Neuronal stem cell (in vitro differentiated cells): ENCODE data around the gene AZGP1.
"Not testable (repeated sequence)": the region's sequence is repeated elsewhere in the genome, so short reads cannot be mapped to it uniquely, and the experiment has no call there.

ENCODE experiments used
- DNase-seq: peaks from one replicate; pipeline ENCODE4 v3.0.0-alpha.2; 2013; ENCODE audit warnings: low spot score
- H2AFZ ChIP-seq: one replicate; pipeline ENCODE4 v1.6.1; 2013; ENCODE audit warnings: mild to moderate bottlenecking, low read length, inconsistent platforms
- H2AK5ac ChIP-seq: 2 replicates; pipeline ENCODE4 v1.6.1; 2013; ENCODE audit warnings: low read depth, mild to moderate bottlenecking, inconsistent platforms, low read length, moderate library complexity, mixed read lengths
- H2BK120ac ChIP-seq: 2 replicates; pipeline ENCODE4 v1.6.1; 2013; ENCODE audit warnings: low read depth, mild to moderate bottlenecking, inconsistent platforms, low read length, moderate library complexity, mixed read lengths
- H2BK12ac ChIP-seq: one replicate; pipeline ENCODE4 v1.6.1; 2013; ENCODE audit warnings: low read length, inconsistent platforms
- H2BK15ac ChIP-seq: 2 replicates; pipeline ENCODE4 v1.6.1; 2013; ENCODE audit warnings: mild to moderate bottlenecking, low read length, inconsistent platforms, mixed read lengths
- H2BK5ac ChIP-seq: one replicate; pipeline ENCODE4 v1.6.1; 2013; ENCODE audit warnings: inconsistent platforms, mild to moderate bottlenecking, low read length, moderate library complexity
- H3K14ac ChIP-seq: one replicate; pipeline ENCODE4 v1.6.1; 2013; ENCODE audit warnings: low read length, inconsistent platforms
- H3K18ac ChIP-seq: 2 replicates; pipeline ENCODE4 v1.6.1; 2013; ENCODE audit warnings: low read length, inconsistent platforms
- H3K23ac ChIP-seq: 2 replicates; pipeline ENCODE4 v1.6.1; 2013; ENCODE audit warnings: low read depth, mild to moderate bottlenecking, mixed read lengths, low read length, inconsistent platforms; ENCODE audit not compliant: poor library complexity
- H3K27ac ChIP-seq: replicated peaks from 3 replicates; pipeline ENCODE4 v1.5.1; 2013; ENCODE audit warnings: low read length, inconsistent platforms
- H3K27me3 ChIP-seq, 3 experiments: 2 replicates each; pipeline ENCODE4 v1.6.1; 2013; ENCODE audit warnings: low read length in 3 of 3, mild to moderate bottlenecking in 2 of 3, inconsistent platforms in 1 of 3, low read depth in 1 of 3, mixed read lengths in 1 of 3, moderate library complexity in 1 of 3; ENCODE audit not compliant: control insufficient read depth in 3 of 3, insufficient read depth in 3 of 3
- H3K36me3 ChIP-seq, 2 donors: replicated peaks in 1 of 2; 2 replicates each; pipeline ENCODE4 v1.6.1; 2013; ENCODE audit warnings: low read length in 2 of 2; ENCODE audit not compliant: control insufficient read depth in 2 of 2, insufficient read depth in 2 of 2
- H3K4ac ChIP-seq: 2 replicates; pipeline ENCODE4 v1.6.1; 2013; ENCODE audit warnings: inconsistent platforms, mild to moderate bottlenecking, low read length, moderate library complexity
- H3K4me1 ChIP-seq, 2 donors: 1 replicate in 1 of 2; 2 replicates in 1 of 2; pipeline ENCODE4 v1.6.1; 2013; ENCODE audit warnings: low read length in 2 of 2, low read depth in 1 of 2; ENCODE audit not compliant: control insufficient read depth in 2 of 2, insufficient read depth in 1 of 2
- H3K4me2 ChIP-seq: one replicate; pipeline ENCODE4 v1.6.1; 2013; ENCODE audit warnings: mild to moderate bottlenecking, low read length, inconsistent platforms; ENCODE audit not compliant: insufficient read depth, poor library complexity, severe bottlenecking
- H3K4me3 ChIP-seq, 2 donors: 2 replicates each; pipeline ENCODE4 v1.5.1; 2013; ENCODE audit warnings: low read length in 2 of 2, mild to moderate bottlenecking in 2 of 2, inconsistent platforms in 1 of 2, moderate library complexity in 1 of 2
- H3K79me1 ChIP-seq: one replicate; pipeline ENCODE4 v1.6.1; 2013; ENCODE audit warnings: low read depth, mild to moderate bottlenecking, inconsistent platforms, low read length, moderate library complexity
- H3K9ac ChIP-seq: one replicate; pipeline ENCODE4 v1.6.1; 2013; ENCODE audit warnings: mild to moderate bottlenecking, low read depth, low read length, inconsistent platforms; ENCODE audit not compliant: poor library complexity
- H3K9me3 ChIP-seq, 2 donors: replicated peaks in 1 of 2; 2 replicates each; pipeline versions ENCODE3 to v1.6.1; 2013; ENCODE audit warnings: low read length in 2 of 2, mild to moderate bottlenecking in 2 of 2, inconsistent platforms in 1 of 2, low read depth in 1 of 2, mixed read lengths in 1 of 2, moderate library complexity in 1 of 2; ENCODE audit not compliant: control insufficient read depth in 2 of 2, insufficient read depth in 1 of 2
- H4K8ac ChIP-seq: one replicate; pipeline ENCODE4 v1.6.1; 2013; ENCODE audit warnings: low read depth, mild to moderate bottlenecking, inconsistent platforms, low read length, moderate library complexity
- H4K91ac ChIP-seq: one replicate; pipeline ENCODE4 v1.6.1; 2013; ENCODE audit warnings: low read length, low read depth, mild to moderate bottlenecking, inconsistent platforms; ENCODE audit not compliant: poor library complexity
- WGBS, 2 donors: extraction: QIAGEN DNeasy Blood & Tissue Kit; methylation state at CpG; one replicate each; pipeline ENCODE4 v1.1.7; 2013; ENCODE audit warnings: missing lambda C conversion rate in 2 of 2, mixed read lengths in 1 of 2; ENCODE audit not compliant: insufficient read length in 2 of 2, insufficient replicate concordance in 1 of 2; ENCODE audit errors: extremely low coverage in 2 of 2; 5-methylcytosine and 5-hydroxymethylcytosine counted together

AZGP1 gene

DNA sequence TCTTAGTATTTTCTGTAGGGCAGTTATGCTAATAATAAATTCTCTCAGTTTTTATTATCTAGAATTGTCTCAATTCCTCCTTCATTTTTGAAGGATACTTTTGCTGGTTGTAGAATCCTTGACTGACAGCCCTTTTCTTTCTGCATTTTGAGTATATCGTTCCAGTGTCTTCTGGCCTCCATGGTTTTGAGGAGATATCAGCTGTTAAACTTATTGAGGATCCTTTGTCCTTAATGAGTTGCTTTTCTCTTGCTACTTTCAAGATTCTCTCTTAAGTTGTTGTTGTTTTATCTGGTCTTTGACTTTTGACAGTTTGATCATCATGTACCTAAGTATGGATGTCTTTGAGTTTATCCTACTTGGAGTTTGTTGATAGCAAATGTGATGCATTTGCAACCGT lies 37.5 kb downstream of the AZGP1 start:
- Histone ChIP-seq H2AFZ (no peak overlapping the region), H3K23ac (no peak overlapping the region), H3K27ac (no peak overlapping the region), H2BK15ac (no peak overlapping the region), H3K27me3 (no peaks in the 10 kb centered on the region), H3K9ac (no peak overlapping the region), H3K79me1 (peaks cover 1% of the 10 kb centered on the region), H3K4me2 (no peak overlapping the region), H2AK5ac (no peak overlapping the region), H4K91ac (no peak overlapping the region), H3K4me1 (peaks cover 0 to 3% of the 10 kb centered on the region in 2 donors), H3K4ac (no peak overlapping the region), H3K18ac (no peak overlapping the region), H3K4me3 (no peak overlapping the region), H3K14ac (no peak overlapping the region), H4K8ac (no peak overlapping the region), H2BK120ac (no peak overlapping the region), H3K9me3 (peaks cover 3% of the 10 kb centered on the region in 2 donors), H2BK5ac (no peak overlapping the region), H2BK12ac (no peak overlapping the region), H3K36me3 (no peaks in the 10 kb centered on the region)
- no CpG with 5 or more reads among the region's 2 CpGs for WGBS, 2 donors
- DNase-seq, result no peak

GRCh38 chr7:99935009-99935408 lies 40.8 kb downstream of the AZGP1 start:
- not testable (repeated sequence) for H3K18ac ChIP-seq, H2BK15ac ChIP-seq, DNase-seq, H3K23ac ChIP-seq, H3K79me1 ChIP-seq, H2BK5ac ChIP-seq, H4K91ac ChIP-seq, H3K27ac ChIP-seq, H3K4me3 ChIP-seq, H3K14ac ChIP-seq, H3K4ac ChIP-seq, H2AFZ ChIP-seq, H4K8ac ChIP-seq, H3K27me3 ChIP-seq, H3K36me3 ChIP-seq, H3K4me2 ChIP-seq, H2BK12ac ChIP-seq, H3K4me1 ChIP-seq, H2BK120ac ChIP-seq, H3K9ac ChIP-seq, H3K9me3 ChIP-seq, H2AK5ac ChIP-seq
- no CpG with 5 or more reads among the region's 4 CpGs for WGBS, 2 donors

GRCh38 chr7:99930376-99930775 lies 45.5 kb downstream of the AZGP1 start:
- Histone ChIP-seq H3K27me3 (peaks cover 0 to 33% (median 0%) of the 10 kb centered on the region in 3 experiments), H3K79me1 (no peaks in the 10 kb centered on the region), H3K18ac (no peak overlapping the region), H2BK12ac (no peak overlapping the region), H3K27ac (no peak overlapping the region), H2BK5ac (no peak overlapping the region), H3K4me2 (no peak overlapping the region), H3K36me3 (no peaks in the 10 kb centered on the region), H4K8ac (no peak overlapping the region), H3K4me3 (no peak overlapping the region), H3K14ac (no peak overlapping the region), H3K23ac (no peak overlapping the region), H2BK120ac (no peak overlapping the region), H3K9ac (no peak overlapping the region), H3K4me1 (peaks cover 0 to 3% of the 10 kb centered on the region in 2 donors), H2AFZ (no peak overlapping the region), H4K91ac (no peak overlapping the region), H2BK15ac (no peak overlapping the region), H3K4ac (no peak overlapping the region), H3K9me3 (no peaks in the 10 kb centered on the region), H2AK5ac (no peak overlapping the region)
- no peak for DNase-seq
- WGBS, 2 donors, result no CpG with 5 or more reads among the region's 3 CpGs

DNA sequence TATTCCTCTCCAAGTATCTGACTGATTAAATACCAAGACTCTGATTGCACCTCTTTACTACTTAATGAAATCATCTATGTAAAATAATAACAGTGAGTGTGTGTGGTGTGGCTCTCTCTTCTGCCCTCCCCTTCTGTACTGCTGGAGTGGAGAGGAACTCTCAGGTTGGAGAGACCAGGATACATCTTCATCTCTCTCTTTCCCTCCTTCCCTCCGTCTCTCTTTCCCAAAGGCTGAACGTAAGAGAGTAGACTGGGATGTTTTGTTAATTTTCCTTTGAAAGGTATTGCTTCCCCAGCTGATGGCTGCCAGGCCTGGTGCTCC lies 46.1 kb downstream of the AZGP1 start:
- H3K4me3 ChIP-seq, result no peak overlapping the region
- H2AFZ ChIP-seq, result peak overlapping the region; percentile 86

More for the DNA sequence above, 46.1 kb downstream of the AZGP1 start:
- peaks cover 0 to 33% (median 0%) of the 10 kb centered on the region in 3 experiments for H3K27me3 ChIP-seq
- H3K27ac ChIP-seq, result no peak overlapping the region
- no peak overlapping the region for H3K4me2 ChIP-seq
- H3K4ac ChIP-seq, result no peak overlapping the region
- H2BK120ac ChIP-seq, result no peak overlapping the region
- peaks cover 0 to 3% of the 10 kb centered on the region in 2 donors for H3K4me1 ChIP-seq
- H2BK5ac ChIP-seq, result no peak overlapping the region
- H2AK5ac ChIP-seq, result no peak overlapping the region
- H3K79me1 ChIP-seq, result no peaks in the 10 kb centered on the region
- no peak overlapping the region for H4K91ac ChIP-seq
- no peaks in the 10 kb centered on the region for H3K9me3 ChIP-seq
- no CpG with 5 or more reads among the region's 2 CpGs for WGBS, 2 donors
- no peak overlapping the region for H2BK12ac ChIP-seq
- H4K8ac ChIP-seq, result no peak overlapping the region
- H3K18ac ChIP-seq, result no peak overlapping the region
- H3K23ac ChIP-seq, result no peak overlapping the region
- no peak overlapping the region for H3K9ac ChIP-seq
- no peak overlapping the region for H3K14ac ChIP-seq
- no peak overlapping the region for H2BK15ac ChIP-seq
- no peak for DNase-seq
- no peaks in the 10 kb centered on the region for H3K36me3 ChIP-seq
